IgD-negative memory B cell (primary cell): ENCODE measurements around the gene OAS1. TPM values are rescaled to one million over a fixed set of nuclear protein-coding genes. Genes with fewer than 3 reads are reported as not detected.
A peak's percentile ranks its signal among the peaks of the same experiment; 100 is the strongest.

Experiments
- H3K27ac Mint-ChIP-seq, 3 donors: one replicate each; pipeline ENCODE4 v1.8.0; 2020 to 2022; ENCODE audit warnings: mild to moderate bottlenecking in 3 of 3, mixed read lengths in 3 of 3, moderate library complexity in 1 of 3
- H3K27me3 Mint-ChIP-seq: one replicate; pipeline ENCODE4 v1.8.0; 2021; ENCODE audit warnings: mixed read lengths
- H3K36me3 Mint-ChIP-seq: one replicate; pipeline ENCODE4 v1.8.0; 2020; ENCODE audit warnings: mild to moderate bottlenecking, mixed read lengths
- H3K4me1 Mint-ChIP-seq, 3 donors: one replicate each; pipeline ENCODE4 v1.8.0; 2020 to 2022; ENCODE audit warnings: mixed read lengths in 3 of 3, mild to moderate bottlenecking in 1 of 3
- H3K4me3 Mint-ChIP-seq, 4 donors: one replicate each; pipeline ENCODE4 v1.8.0; 2020 to 2022; ENCODE audit warnings: mild to moderate bottlenecking in 4 of 4, mixed read lengths in 4 of 4, moderate library complexity in 3 of 4
- H3K9me3 Mint-ChIP-seq, 3 donors: one replicate each; pipeline ENCODE4 v1.8.0; 2020 to 2021; ENCODE audit warnings: mixed read lengths in 3 of 3, mild to moderate bottlenecking in 1 of 3
- polyA plus RNA-seq: library from polyadenylated mRNA; unstranded; fragments of 300-500 nt; fragmentation: Illumina TruSeq; gene quantifications from one replicate; pipeline ENCODE4 v1.2.3, GENCODE V29; 2021

OAS1 gene
- polyA plus RNA-seq, 1 donor from 2014 or later = 115 TPM

DNA sequence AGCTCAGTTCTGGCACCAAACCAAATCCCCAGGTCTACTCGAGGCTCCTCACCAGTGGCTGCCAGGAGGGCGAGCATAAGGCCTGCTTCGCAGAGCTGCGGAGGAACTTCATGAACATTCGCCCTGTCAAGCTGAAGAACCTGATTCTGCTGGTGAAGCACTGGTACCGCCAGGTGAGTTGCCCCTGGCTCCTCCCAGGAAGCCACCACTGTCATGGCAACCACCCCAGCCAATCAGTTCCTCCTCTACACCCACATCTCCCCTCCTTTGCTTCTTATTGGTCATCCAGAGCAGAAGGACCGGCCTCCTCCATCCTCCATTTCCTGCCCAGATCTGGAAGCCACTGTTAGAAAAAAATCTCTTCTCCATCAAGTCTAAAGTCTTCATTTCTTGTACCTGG lies 54.3 kb downstream of the OAS1 start:
- Mint-ChIP-seq H3K36me3 (peaks cover 27% of the 10 kb centered on the region), H3K4me1 (peaks cover 0 to 5% (median 5%) of the 10 kb centered on the region in 3 donors), H3K9me3 (peaks cover 2 to 6% (median 5%) of the 10 kb centered on the region in 3 donors), H3K27me3 (no peaks in the 10 kb centered on the region), H3K4me3 (no peak overlapping the region), H3K27ac (no peak overlapping the region)

DNA sequence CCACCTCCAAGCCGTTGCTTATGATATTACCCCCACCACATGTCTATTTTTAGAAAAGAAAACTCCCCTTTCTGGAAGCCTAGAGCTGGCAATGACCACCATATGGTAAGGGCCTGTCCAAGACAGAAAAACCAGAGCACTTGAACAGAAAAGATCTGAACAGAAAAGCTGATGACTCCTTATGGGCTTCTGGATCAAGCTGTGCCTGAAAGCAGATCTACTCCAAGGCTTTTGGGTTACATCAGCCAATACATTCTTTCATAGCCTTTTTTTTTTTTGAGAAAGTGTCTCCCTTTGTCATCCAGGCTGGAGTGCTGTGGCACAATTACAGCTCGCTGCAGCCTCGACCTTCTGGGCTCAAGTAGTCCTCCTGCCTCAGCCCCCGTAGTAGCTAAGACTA lies 54.8 kb downstream of the OAS1 start:
- H3K36me3 Mint-ChIP-seq = peaks cover 26% of the 10 kb centered on the region
- peaks cover 2 to 6% (median 5%) of the 10 kb centered on the region in 3 donors for H3K9me3 Mint-ChIP-seq
- peak overlapping the region in 1 of 3 donors; percentile 76 for H3K27ac Mint-ChIP-seq
- H3K27me3 Mint-ChIP-seq = no peaks in the 10 kb centered on the region
- peaks cover 0 to 5% (median 3%) of the 10 kb centered on the region in 3 donors for H3K4me1 Mint-ChIP-seq
- peak overlapping the region in 1 of 4 donors; percentile 54 for H3K4me3 Mint-ChIP-seq

DNA sequence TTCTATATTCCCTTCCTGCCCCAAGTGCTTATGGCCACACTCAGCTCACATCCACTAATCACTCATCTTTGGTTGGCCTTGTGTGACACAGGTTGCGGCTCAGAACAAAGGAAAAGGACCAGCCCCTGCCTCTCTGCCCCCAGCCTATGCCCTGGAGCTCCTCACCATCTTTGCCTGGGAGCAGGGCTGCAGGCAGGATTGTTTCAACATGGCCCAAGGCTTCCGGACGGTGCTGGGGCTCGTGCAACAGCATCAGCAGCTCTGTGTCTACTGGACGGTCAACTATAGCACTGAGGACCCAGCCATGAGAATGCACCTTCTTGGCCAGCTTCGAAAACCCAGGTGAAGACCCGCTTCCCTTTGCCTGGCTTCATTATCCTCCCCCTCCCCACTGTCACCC lies 55.8 kb downstream of the OAS1 start:
- peaks cover 23% of the 10 kb centered on the region for H3K36me3 Mint-ChIP-seq
- peaks cover 0 to 5% (median 3%) of the 10 kb centered on the region in 3 donors for H3K4me1 Mint-ChIP-seq
- H3K4me3 Mint-ChIP-seq = no peak overlapping the region
- H3K27me3 Mint-ChIP-seq = no peaks in the 10 kb centered on the region
- peaks cover 2 to 6% (median 3%) of the 10 kb centered on the region in 3 donors for H3K9me3 Mint-ChIP-seq
- no peak overlapping the region for H3K27ac Mint-ChIP-seq

DNA sequence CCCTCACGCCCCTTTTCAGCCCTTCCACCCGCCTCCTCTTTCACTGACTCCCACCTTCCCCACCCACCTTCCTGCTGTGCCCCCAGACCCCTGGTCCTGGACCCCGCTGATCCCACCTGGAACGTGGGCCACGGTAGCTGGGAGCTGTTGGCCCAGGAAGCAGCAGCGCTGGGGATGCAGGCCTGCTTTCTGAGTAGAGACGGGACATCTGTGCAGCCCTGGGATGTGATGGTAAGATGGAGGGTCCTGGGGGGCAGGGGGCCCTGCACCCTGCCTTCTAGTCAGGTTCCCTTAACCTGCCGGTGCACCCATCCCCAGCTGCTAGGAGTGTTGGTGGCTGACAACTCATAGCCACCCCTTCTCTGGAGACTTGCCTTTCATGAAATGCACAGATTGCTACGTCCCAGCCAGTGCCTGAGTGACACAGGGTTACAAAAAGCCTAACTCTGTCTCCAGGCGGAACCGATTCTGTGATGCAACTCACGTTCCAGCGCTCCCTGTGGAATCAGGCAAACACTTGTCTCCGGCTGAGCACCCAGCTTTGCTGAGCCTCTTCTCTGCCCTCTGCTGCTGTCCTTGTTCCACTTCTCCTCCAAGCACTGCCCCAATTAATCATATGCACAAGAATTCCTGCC lies 56.6 kb downstream of the OAS1 start:
- peaks cover 18% of the 10 kb centered on the region for H3K36me3 Mint-ChIP-seq
- H3K4me3 Mint-ChIP-seq = no peak overlapping the region
- H3K27me3 Mint-ChIP-seq = no peaks in the 10 kb centered on the region
- H3K4me1 Mint-ChIP-seq = peaks cover 0 to 5% (median 3%) of the 10 kb centered on the region in 3 donors
- H3K27ac Mint-ChIP-seq = no peak overlapping the region
- H3K9me3 Mint-ChIP-seq = peaks cover 0 to 3% (median 2%) of the 10 kb centered on the region in 3 donors

- no peaks in the 10 kb centered on the region for H3K27me3 Mint-ChIP-seq
- H3K4me3 Mint-ChIP-seq = no peak overlapping the region
- H3K4me1 Mint-ChIP-seq = peaks cover 0 to 5% (median 3%) of the 10 kb centered on the region in 3 donors
- H3K27ac Mint-ChIP-seq = no peak overlapping the region
- peaks cover 0 to 3% (median 2%) of the 10 kb centered on the region in 3 donors for H3K9me3 Mint-ChIP-seq
- H3K36me3 Mint-ChIP-seq = peaks cover 18% of the 10 kb centered on the region
These were observed 57.4 kb downstream of the OAS1 start for GRCh38 chr12:112964067-112964670.

DNA sequence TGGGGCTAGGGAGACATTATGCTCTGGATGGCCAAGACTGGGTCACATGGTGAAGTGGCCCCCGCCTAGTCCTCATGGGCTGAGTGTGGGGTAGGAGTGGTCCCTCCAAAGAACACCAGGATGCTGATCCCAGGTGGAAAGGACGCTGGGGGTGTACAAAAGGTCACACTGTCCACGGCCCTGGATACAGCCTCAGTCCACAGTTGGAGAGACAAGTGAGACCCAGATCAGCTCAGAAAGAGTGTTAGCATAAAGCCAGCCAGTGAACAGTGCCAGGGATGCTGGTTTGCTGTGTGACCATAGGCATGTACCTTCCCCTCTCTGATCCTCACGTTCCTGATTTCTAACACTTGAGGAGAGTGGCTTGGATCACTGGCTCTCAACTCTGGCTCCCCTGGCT lies 58.2 kb downstream of the OAS1 start:
- no peaks in the 10 kb centered on the region for H3K27me3 Mint-ChIP-seq
- peaks cover 0 to 3% (median 0%) of the 10 kb centered on the region in 3 donors for H3K4me1 Mint-ChIP-seq
- peaks cover 0 to 2% (median 0%) of the 10 kb centered on the region in 3 donors for H3K9me3 Mint-ChIP-seq
- peaks cover 11% of the 10 kb centered on the region for H3K36me3 Mint-ChIP-seq
- no peak overlapping the region for H3K4me3 Mint-ChIP-seq
- no peak overlapping the region for H3K27ac Mint-ChIP-seq

GRCh38 chr12:112965643-112966042 lies 58.9 kb downstream of the OAS1 start:
- peaks cover 0 to 3% (median 0%) of the 10 kb centered on the region in 3 donors for H3K4me1 Mint-ChIP-seq
- peaks cover 11% of the 10 kb centered on the region for H3K36me3 Mint-ChIP-seq
- no peak overlapping the region for H3K27ac Mint-ChIP-seq
- H3K4me3 Mint-ChIP-seq = no peak overlapping the region
- H3K27me3 Mint-ChIP-seq = no peaks in the 10 kb centered on the region
- H3K9me3 Mint-ChIP-seq = peaks cover 0 to 2% (median 0%) of the 10 kb centered on the region in 3 donors

DNA sequence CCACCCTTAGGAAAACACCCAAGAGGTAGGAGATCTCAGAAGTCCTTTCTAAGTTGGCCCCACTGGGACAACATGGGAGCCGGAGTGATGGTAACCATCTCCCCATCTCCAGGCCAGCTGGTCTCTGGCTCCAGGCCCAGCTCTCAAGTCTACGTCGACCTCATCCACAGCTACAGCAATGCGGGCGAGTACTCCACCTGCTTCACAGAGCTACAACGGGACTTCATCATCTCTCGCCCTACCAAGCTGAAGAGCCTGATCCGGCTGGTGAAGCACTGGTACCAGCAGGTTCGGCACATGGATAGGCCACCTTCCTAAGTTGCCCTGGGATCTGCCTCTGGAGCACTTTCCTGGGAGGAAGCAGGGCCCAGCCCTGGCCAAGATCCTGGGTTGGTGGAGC lies 60.5 kb downstream of the OAS1 start:
- no peaks in the 10 kb centered on the region for H3K9me3 Mint-ChIP-seq
- H3K36me3 Mint-ChIP-seq = peaks cover 6% of the 10 kb centered on the region
- no peaks in the 10 kb centered on the region for H3K4me1 Mint-ChIP-seq
- H3K27me3 Mint-ChIP-seq = no peaks in the 10 kb centered on the region
- peak overlapping the region in 1 of 3 donors; percentile 57 for H3K27ac Mint-ChIP-seq
- H3K4me3 Mint-ChIP-seq = no peak overlapping the region

GRCh38 chr12:112967858-112968257 lies 61.1 kb downstream of the OAS1 start:
- no peak overlapping the region for H3K27ac Mint-ChIP-seq
- peaks cover 6% of the 10 kb centered on the region for H3K36me3 Mint-ChIP-seq
- no peaks in the 10 kb centered on the region for H3K27me3 Mint-ChIP-seq
- no peak overlapping the region for H3K4me3 Mint-ChIP-seq
- no peaks in the 10 kb centered on the region for H3K4me1 Mint-ChIP-seq
- no peaks in the 10 kb centered on the region for H3K9me3 Mint-ChIP-seq

Other genes with a start within 250 kb of the OAS1 start
- not detected for gene RPH3A, start 115.2 kb upstream of the OAS1 start, polyA plus RNA-seq
- 12.9 TPM for gene OAS3, start 31.5 kb downstream of the OAS1 start, polyA plus RNA-seq
- gene OAS2, start 71.6 kb downstream of the OAS1 start, polyA plus RNA-seq = 44.7 TPM
- 0.61 TPM for gene DTX1, start 149.8 kb downstream of the OAS1 start, polyA plus RNA-seq
- gene RASAL1, start 228.8 kb downstream of the OAS1 start, polyA plus RNA-seq = not detected
- gene CFAP73, start 242.8 kb downstream of the OAS1 start, polyA plus RNA-seq = not detected